Measurements from ENCODE around the gene SIAH1. TPM values are rescaled to one million over a fixed set of nuclear protein-coding genes. Genes with fewer than 3 reads are reported as not detected.

The SIAH1 gene
- total and polyA plus RNA-seq, 10 of the 15 experiments (the other 5 are each of a cell fraction or from before 2014, with no cell fraction given): 5.1 to 21.1 (median 13.9) TPM

- TF ChIP-seq POLR2AphosphoS5 (IDR thresholded peaks at IDR 0.05; ENCODE audit: low read length) (peak; percentile 72; the same call in 1 of the 2 replicates), DPF2 (IDR thresholded peaks at IDR 0.05) (peak; percentile 85), MTA3 (IDR thresholded peaks at IDR 0.05; ENCODE audit: borderline replicate concordance, low read length) (no peak), POU2F2 (IDR thresholded peaks at IDR 0.05; ENCODE audit: borderline replicate concordance, low read depth, low read length) (0 out of 3 replicates have a peak, but pooled peaks have one; percentile 27), IKZF2 (IDR thresholded peaks at IDR 0.05) (peak; percentile 20 to 45; a peak in 2 of 4 replicates), IKZF1 (conservative IDR thresholded peaks at IDR 0.05) (peak; percentile 82), ZBTB4 (CRISPR knock-in tag; IDR thresholded peaks at IDR 0.05) (no peak), ZBTB11 (CRISPR knock-in tag; IDR thresholded peaks at IDR 0.05) (no peak), ATF7 (IDR thresholded peaks at IDR 0.05; ENCODE audit: low read depth) (no peak), RELB (IDR thresholded peaks at IDR 0.05; ENCODE audit: low read depth) (peak; percentile 69), JUND (IDR thresholded peaks at IDR 0.05; ENCODE audit: low read depth, low read length) (no peak), ZNF24 (IDR thresholded peaks at IDR 0.05) (peak; percentile 44; the same call in 1 of the 2 replicates), WRNIP1 (IDR thresholded peaks at IDR 0.05; ENCODE audit: borderline replicate concordance, low read depth, low read length) (no peak), PAX8 (IDR thresholded peaks at IDR 0.05) (no peak), HDAC6 (IDR thresholded peaks at IDR 0.05; ENCODE audit: unreplicated experiment) (no peak), RUNX3 (IDR thresholded peaks at IDR 0.05; ENCODE audit: low read length) (0 out of 2 replicates have a peak, but pooled peaks have one; percentile 23), MTA2 (IDR thresholded peaks at IDR 0.05; ENCODE audit: low read depth) (0 out of 2 replicates have a peak, but pooled peaks have one; percentile 17), NR2F1 (conservative IDR thresholded peaks at IDR 0.05) (peak; percentile 74), MEF2B (IDR thresholded peaks at IDR 0.05; ENCODE audit: partially characterized antibody, poor library complexity, severe bottlenecking) (peak; percentile 54), KLF5 (IDR thresholded peaks at IDR 0.05; ENCODE audit: partially characterized antibody) (no peak), ZNF207 (IDR thresholded peaks at IDR 0.05; ENCODE audit: borderline replicate concordance) (peak; percentile 39; the same call in 1 of the 2 replicates), RELA (IDR thresholded peaks at IDR 0.05; ENCODE audit: borderline replicate concordance, partially characterized antibody) (no peak)
Measured at GRCh38 chr16:48385253-48386150, at the start of gene SIAH1 (continued).

All from GM12878 (cell line).